ENCODE measurements around the gene APLNR. TPM values are rescaled to one million over a fixed set of nuclear protein-coding genes. Genes with fewer than 3 reads are reported as not detected.
A peak's percentile ranks its signal among the peaks of the same experiment; 100 is the strongest.
"Not testable (repeated sequence)": the region's sequence is repeated elsewhere in the genome, so short reads cannot be mapped to it uniquely, and the experiment has no call there.

APLNR gene
- total RNA-seq = not detected
- total RNA-seq (2013) = 0.15 TPM
- total RNA-seq = 0 to 0.06 (median 0) reads per million in 29 experiments

GRCh38 chr11:57237204-57237681, at the start of gene APLNR:
TSS of gene APLNR (minus strand) at chr11:57237250. CDS start at chr11:57237004, 246 bp downstream.
- Mint-ChIP-seq H3K27me3 (peaks cover 57 to 74% of the 10 kb centered on the region in 2 donors), H3K36me3 (no peaks in the 10 kb centered on the region), H3K27ac (no peak within 1 kb of the TSS), H3K4me3 (no peak within 1 kb of the TSS), H3K4me1 (peaks cover 2 to 14% (median 2%) of the 10 kb centered on the region in 3 donors), H3K9me3 (no peaks in the 10 kb centered on the region)
- H3K27ac ChIP-seq (ENCODE audit: low read length) = no peak within 1 kb of the TSS
- no peaks in the 10 kb centered on the region for H3K9me3 ChIP-seq
- no peak within 1 kb of the TSS for H3K4me3 ChIP-seq (ENCODE audit: control insufficient read depth in 1 of 2, extremely low read depth in 1 of 2, low read length in 1 of 2)
- no peaks in the 10 kb centered on the region for H3K36me3 ChIP-seq (ENCODE audit: control insufficient read depth in 2 of 2, extremely low read depth in 1 of 2, insufficient read depth in 1 of 2, low read length in 1 of 2)
- ChIA-PET CTCF (no interaction called here), POLR2A (no interaction called here)
- ATAC-seq (replicated peaks in 1 of 4) (no peak), DNase-seq (no peak)
- 2% methylated on average over 5 of the region's 6 CpGs for WGBS (ENCODE audit: insufficient coverage)
- peaks cover 0 to 4% of the 10 kb centered on the region in 2 experiments for H3K4me1 ChIP-seq (ENCODE audit: control insufficient read depth in 1 of 2, extremely low read depth in 1 of 2, insufficient read depth in 2 of 2, low read length in 2 of 2)
- H3K27me3 ChIP-seq (replicated peaks in 1 of 2; ENCODE audit: control insufficient read depth in 2 of 2, extremely low read depth in 1 of 2, insufficient read depth in 2 of 2, low read length in 1 of 2) = peaks cover 5 to 63% of the 10 kb centered on the region in 2 experiments

GRCh38 chr11:57283231-57283990, 46.4 kb upstream of the APLNR start:
- Mint-ChIP-seq H3K27me3 (peaks cover 7 to 9% of the 10 kb centered on the region in 2 donors), H3K4me3 (no peak overlapping the region), H3K27ac (no peak overlapping the region), H3K4me1 (no peaks in the 10 kb centered on the region), H3K36me3 (no peaks in the 10 kb centered on the region), H3K9me3 (peaks cover 0 to 3% (median 0%) of the 10 kb centered on the region in 3 donors)
- CTCF ChIA-PET = interaction anchor here in 1 of 2 donors (0.6 kb wide), 1 partner anchor 174 kb away, joined by 3 read pairs; no protein-coding TSS in a partner anchor
- ATAC-seq (replicated peaks in 1 of 4) (no peak), DNase-seq (no peak)
- Histone ChIP-seq H3K4me1 (ENCODE audit: control insufficient read depth in 1 of 2, extremely low read depth in 1 of 2, insufficient read depth in 2 of 2, low read length in 2 of 2) (no peaks in the 10 kb centered on the region), H3K27me3 (replicated peaks in 1 of 2; ENCODE audit: control insufficient read depth in 2 of 2, extremely low read depth in 1 of 2, insufficient read depth in 2 of 2, low read length in 1 of 2) (no peaks in the 10 kb centered on the region), H3K27ac (ENCODE audit: low read length) (no peak overlapping the region), H3K9me3 (no peaks in the 10 kb centered on the region), H3K36me3 (ENCODE audit: control insufficient read depth in 2 of 2, extremely low read depth in 1 of 2, insufficient read depth in 1 of 2, low read length in 1 of 2) (no peaks in the 10 kb centered on the region), H3K4me3 (ENCODE audit: control insufficient read depth in 1 of 2, extremely low read depth in 1 of 2, low read length in 1 of 2) (no peak overlapping the region)
- WGBS (ENCODE audit: insufficient coverage) = 100% methylated on average over 1 of the region's 2 CpGs
- POLR2A ChIA-PET = no interaction called here

GRCh38 chr11:57281546-57281945, 44.5 kb upstream of the APLNR start:
- H3K27ac Mint-ChIP-seq; ATAC-seq (replicated peaks in 1 of 4); H3K4me1 Mint-ChIP-seq; CTCF ChIA-PET; DNase-seq; H3K36me3 Mint-ChIP-seq; H3K9me3 ChIP-seq; H3K9me3 Mint-ChIP-seq; H3K27me3 ChIP-seq (replicated peaks in 1 of 2; ENCODE audit: control insufficient read depth in 2 of 2, extremely low read depth in 1 of 2, insufficient read depth in 2 of 2, low read length in 1 of 2); H3K36me3 ChIP-seq (ENCODE audit: control insufficient read depth in 2 of 2, extremely low read depth in 1 of 2, insufficient read depth in 1 of 2, low read length in 1 of 2); H3K4me3 ChIP-seq (ENCODE audit: control insufficient read depth in 1 of 2, extremely low read depth in 1 of 2, low read length in 1 of 2); H3K27ac ChIP-seq (ENCODE audit: low read length); H3K4me1 ChIP-seq (ENCODE audit: control insufficient read depth in 1 of 2, extremely low read depth in 1 of 2, insufficient read depth in 2 of 2, low read length in 2 of 2); POLR2A ChIA-PET; H3K4me3 Mint-ChIP-seq: not testable (repeated sequence)
- 85% methylated on average over 5 of the region's 6 CpGs for WGBS (ENCODE audit: insufficient coverage)
- H3K27me3 Mint-ChIP-seq = peaks cover 13 to 18% of the 10 kb centered on the region in 2 donors

- no peaks in the 10 kb centered on the region for H3K36me3 Mint-ChIP-seq
- H3K27ac ChIP-seq (ENCODE audit: low read length) = no peak overlapping the region
- peaks cover 20 to 24% of the 10 kb centered on the region in 2 donors for H3K27me3 Mint-ChIP-seq
- no peaks in the 10 kb centered on the region for H3K4me1 ChIP-seq (ENCODE audit: control insufficient read depth in 1 of 2, extremely low read depth in 1 of 2, insufficient read depth in 2 of 2, low read length in 2 of 2)
- peaks cover 2 to 7% (median 4%) of the 10 kb centered on the region in 3 donors for H3K4me1 Mint-ChIP-seq
- H3K36me3 ChIP-seq (ENCODE audit: control insufficient read depth in 2 of 2, extremely low read depth in 1 of 2, insufficient read depth in 1 of 2, low read length in 1 of 2) = no peaks in the 10 kb centered on the region
- DNase-seq (no peak), ATAC-seq (replicated peaks in 1 of 4) (no peak)
- no peak overlapping the region for H3K27ac Mint-ChIP-seq
- WGBS (ENCODE audit: insufficient coverage) = 83% methylated on average over 1 of the region's 5 CpGs
- ChIA-PET CTCF (no interaction called here), POLR2A (no interaction called here)
- no peak overlapping the region for H3K4me3 Mint-ChIP-seq
- H3K4me3 ChIP-seq (ENCODE audit: control insufficient read depth in 1 of 2, extremely low read depth in 1 of 2, low read length in 1 of 2) = no peak overlapping the region
- no peaks in the 10 kb centered on the region for H3K9me3 ChIP-seq
- peaks cover 0 to 3% (median 2%) of the 10 kb centered on the region in 3 donors for H3K9me3 Mint-ChIP-seq
- H3K27me3 ChIP-seq (replicated peaks in 1 of 2; ENCODE audit: control insufficient read depth in 2 of 2, extremely low read depth in 1 of 2, insufficient read depth in 2 of 2, low read length in 1 of 2) = peaks cover 4 to 10% of the 10 kb centered on the region in 2 experiments
Observed at GRCh38 chr11:57279116-57279515, 42.1 kb upstream of the APLNR start.

GRCh38 chr11:57278721-57279095, 41.7 kb upstream of the APLNR start:
- no peaks in the 10 kb centered on the region for H3K36me3 ChIP-seq (ENCODE audit: control insufficient read depth in 2 of 2, extremely low read depth in 1 of 2, insufficient read depth in 1 of 2, low read length in 1 of 2)
- H3K9me3 ChIP-seq = no peaks in the 10 kb centered on the region
- peaks cover 4 to 10% of the 10 kb centered on the region in 2 experiments for H3K27me3 ChIP-seq (replicated peaks in 1 of 2; ENCODE audit: control insufficient read depth in 2 of 2, extremely low read depth in 1 of 2, insufficient read depth in 2 of 2, low read length in 1 of 2)
- H3K4me1 ChIP-seq (ENCODE audit: control insufficient read depth in 1 of 2, extremely low read depth in 1 of 2, insufficient read depth in 2 of 2, low read length in 2 of 2) = no peaks in the 10 kb centered on the region
- H3K9me3 Mint-ChIP-seq = peaks cover 0 to 4% (median 3%) of the 10 kb centered on the region in 3 donors
- no peak overlapping the region for H3K4me3 ChIP-seq (ENCODE audit: control insufficient read depth in 1 of 2, extremely low read depth in 1 of 2, low read length in 1 of 2)
- ChIA-PET CTCF (no interaction called here), POLR2A (no interaction called here)
- H3K36me3 Mint-ChIP-seq = no peaks in the 10 kb centered on the region
- no peak overlapping the region for H3K4me3 Mint-ChIP-seq
- DNase-seq (no peak), ATAC-seq (replicated peaks in 1 of 4) (no peak)
- 82% methylated on average over 2 of the region's 7 CpGs for WGBS (ENCODE audit: insufficient coverage)
- H3K27me3 Mint-ChIP-seq = peaks cover 20 to 25% of the 10 kb centered on the region in 2 donors
- H3K27ac Mint-ChIP-seq = no peak overlapping the region
- peaks cover 2 to 7% (median 4%) of the 10 kb centered on the region in 3 donors for H3K4me1 Mint-ChIP-seq
- no peak overlapping the region for H3K27ac ChIP-seq (ENCODE audit: low read length)

- no peak overlapping the region for H3K27ac ChIP-seq (ENCODE audit: low read length)
- H3K36me3 Mint-ChIP-seq = no peaks in the 10 kb centered on the region
- H3K4me3 ChIP-seq (ENCODE audit: control insufficient read depth in 1 of 2, extremely low read depth in 1 of 2, low read length in 1 of 2) = no peak overlapping the region
- no peaks in the 10 kb centered on the region for H3K4me1 ChIP-seq (ENCODE audit: control insufficient read depth in 1 of 2, extremely low read depth in 1 of 2, insufficient read depth in 2 of 2, low read length in 2 of 2)
- ATAC-seq (replicated peaks in 1 of 4) (peak in 2 of 4 experiments; percentile 43 to 52), DNase-seq (peak in 6 of 35 experiments; percentile 1 to 23 (median 4))
- peaks cover 2 to 7% (median 4%) of the 10 kb centered on the region in 3 donors for H3K4me1 Mint-ChIP-seq
- no peak overlapping the region for H3K27ac Mint-ChIP-seq
- 11% methylated on average over 9 of the region's 14 CpGs for WGBS (ENCODE audit: insufficient coverage)
- peaks cover 4 to 7% (median 6%) of the 10 kb centered on the region in 3 donors for H3K9me3 Mint-ChIP-seq
- no peaks in the 10 kb centered on the region for H3K9me3 ChIP-seq
- CTCF ChIA-PET = no interaction called here
- peaks cover 20 to 25% of the 10 kb centered on the region in 2 donors for H3K27me3 Mint-ChIP-seq
- no peak overlapping the region for H3K4me3 Mint-ChIP-seq
- POLR2A ChIA-PET = no interaction called here
- H3K36me3 ChIP-seq (ENCODE audit: control insufficient read depth in 2 of 2, extremely low read depth in 1 of 2, insufficient read depth in 1 of 2, low read length in 1 of 2) = no peaks in the 10 kb centered on the region
- H3K27me3 ChIP-seq (replicated peaks in 1 of 2; ENCODE audit: control insufficient read depth in 2 of 2, extremely low read depth in 1 of 2, insufficient read depth in 2 of 2, low read length in 1 of 2) = peaks cover 4 to 10% of the 10 kb centered on the region in 2 experiments
Observed at GRCh38 chr11:57277845-57278720, 41.0 kb upstream of the APLNR start.

Measured in T-cell (primary cell).